D721Med (cell line): ENCODE results near the gene AFG1L.

Experiments
- DNase-seq: peaks from one replicate; pipeline ENCODE4 v3.0.0; 2011; ENCODE audit warnings: low spot score; ENCODE audit not compliant: insufficient read length
- FAIRE-seq: peaks from 2 replicates; lab custom pipeline; 2011; peaks lifted over from hg19 to GRCh38; lab: Jason Lieb, UNC
- CTCF ChIP-seq: IDR thresholded peaks from 2 replicates; pipeline ENCODE4 v1.5.1; 2012; ENCODE audit warnings: mild to moderate bottlenecking, control low read depth; ENCODE audit not compliant: insufficient read depth; ENCODE audit errors: missing control alignments

AFG1L gene

GRCh38 chr6:108331982-108332381 lies 37.1 kb downstream of the AFG1L start:
- DNase-seq (no peak), FAIRE-seq (no peak)
- TF ChIP-seq CTCF, result no peak

GRCh38 chr6:108336971-108337370 lies 42.1 kb downstream of the AFG1L start:
- DNase-seq (no peak), FAIRE-seq (no peak)
- TF ChIP-seq CTCF, result no peak

- TF ChIP-seq CTCF, result no peak
- FAIRE-seq, result no peak
- DNase-seq, result no peak
Observed at GRCh38 chr6:108337721-108338120, 42.9 kb downstream of the AFG1L start.

GRCh38 chr6:108341372-108341771 lies 46.5 kb downstream of the AFG1L start:
- FAIRE-seq (no peak), DNase-seq (no peak)
- TF ChIP-seq CTCF, result no peak

- no peak for TF ChIP-seq CTCF
- DNase-seq (no peak), FAIRE-seq (no peak)
Observed at GRCh38 chr6:108343894-108344293, 49.0 kb downstream of the AFG1L start.

- DNase-seq (no peak), FAIRE-seq (no peak)
- no peak for TF ChIP-seq CTCF
Observed at GRCh38 chr6:108348655-108349349, 53.9 kb downstream of the AFG1L start.

- no peak for TF ChIP-seq CTCF
- no peak for DNase-seq
- no peak for FAIRE-seq
Observed at GRCh38 chr6:108350528-108350927, 55.7 kb downstream of the AFG1L start.
